Right ventricle myocardium superior (tissue), 1 donor: Measurements from ENCODE around the gene MEAK7. TPM values are rescaled to one million over a fixed set of nuclear protein-coding genes. Genes with fewer than 3 reads are reported as not detected.

ENCODE experiments used
- ATAC-seq: fragments of 200-7000 bp; cut with Tn5 transposase; one replicate; pipeline ENCODE4 v1.9.1; 2020; ENCODE audit warnings: mild to moderate bottlenecking; ENCODE audit not compliant: poor library complexity
- DNase-seq: peaks from one replicate; pipeline ENCODE4 v3.0.0-alpha.2; 2020
- intact Hi-C: fragments of 100-400 bp; cut with DNase I; formaldehyde crosslinking; loops from one replicate; pipeline ENCODE4 v1.11.2; 2022
- long read RNA-seq: library from polyadenylated mRNA; unstranded; transcript quantifications from one replicate; pipeline ENCODE4 v2.0.0, GENCODE V29; 2021
- total RNA-seq: library from RNA; stranded (reverse); fragmentation: NEBNext Ultra II Directional; extraction: Animal tissue kit (Norgen Biotek cat#: 25700); gene quantifications from one replicate; pipeline ENCODE4 v1.2.1, GENCODE V29; 2021
- donor health status: DM: no; HTN: yes; CAD: no; lungs with severe emphysema.

Gene MEAK7, protein sequence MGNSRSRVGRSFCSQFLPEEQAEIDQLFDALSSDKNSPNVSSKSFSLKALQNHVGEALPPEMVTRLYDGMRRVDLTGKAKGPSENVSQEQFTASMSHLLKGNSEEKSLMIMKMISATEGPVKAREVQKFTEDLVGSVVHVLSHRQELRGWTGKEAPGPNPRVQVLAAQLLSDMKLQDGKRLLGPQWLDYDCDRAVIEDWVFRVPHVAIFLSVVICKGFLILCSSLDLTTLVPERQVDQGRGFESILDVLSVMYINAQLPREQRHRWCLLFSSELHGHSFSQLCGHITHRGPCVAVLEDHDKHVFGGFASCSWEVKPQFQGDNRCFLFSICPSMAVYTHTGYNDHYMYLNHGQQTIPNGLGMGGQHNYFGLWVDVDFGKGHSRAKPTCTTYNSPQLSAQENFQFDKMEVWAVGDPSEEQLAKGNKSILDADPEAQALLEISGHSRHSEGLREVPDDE
- 5.0 TPM for total RNA-seq
- long read RNA-seq, full-length matches to known transcripts: 8 of 12 reads
- long read RNA-seq, partial matches to known transcripts: 1 of 12 reads
- long read RNA-seq, other reads (novel, unspliced or antisense): 3 of 12 reads

DNA sequence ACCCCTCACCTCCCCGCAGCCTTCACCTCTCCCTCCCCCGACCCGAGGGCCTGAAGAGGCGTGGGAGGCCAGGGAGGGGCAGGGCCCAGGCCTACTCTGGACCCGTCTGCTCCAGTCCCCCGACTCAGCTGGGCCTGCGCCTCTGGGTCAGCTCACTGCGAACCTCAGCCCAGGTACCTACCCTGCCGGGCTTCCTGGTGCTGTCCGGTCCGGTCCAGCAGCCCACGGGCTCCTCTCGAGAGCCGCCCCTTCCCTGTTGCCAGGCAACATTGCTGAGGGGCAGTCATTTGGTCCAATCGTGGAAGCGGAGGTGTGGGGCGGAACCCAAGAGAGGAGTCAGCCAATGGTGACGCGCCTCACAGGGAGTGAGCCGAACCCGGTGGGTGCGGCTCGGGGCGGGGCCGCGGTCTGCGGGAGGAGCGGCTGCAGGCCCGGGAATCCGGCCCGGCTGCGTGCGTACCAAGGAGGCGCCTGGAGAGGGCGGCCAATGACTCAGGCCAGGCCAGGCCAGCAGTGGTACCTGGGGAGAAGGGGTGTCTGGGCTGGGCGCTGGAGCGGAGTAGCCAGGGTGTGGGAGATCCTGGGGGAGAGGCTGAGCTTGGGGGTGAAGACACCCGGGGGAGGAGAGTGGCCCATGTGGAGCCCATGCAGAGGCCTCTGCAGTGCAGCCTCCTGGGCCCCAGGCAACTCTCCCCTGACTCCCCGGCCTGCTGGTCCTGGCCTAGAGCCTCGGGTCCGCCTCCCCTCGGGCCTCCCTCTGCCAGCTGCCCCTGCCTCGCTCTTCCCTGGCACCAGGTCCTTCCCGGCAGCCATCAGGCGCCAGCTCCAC, at the start of gene MEAK7:
TSS of gene MEAK7 (minus strand) at position 240 of the 829 bp plus-strand sequence. CDS start 6,573 bp downstream, outside the sequence.
- peak; percentile 97 for ATAC-seq
- intact Hi-C loops: no loop called here
- DNase-seq: peak; percentile 99

DNA sequence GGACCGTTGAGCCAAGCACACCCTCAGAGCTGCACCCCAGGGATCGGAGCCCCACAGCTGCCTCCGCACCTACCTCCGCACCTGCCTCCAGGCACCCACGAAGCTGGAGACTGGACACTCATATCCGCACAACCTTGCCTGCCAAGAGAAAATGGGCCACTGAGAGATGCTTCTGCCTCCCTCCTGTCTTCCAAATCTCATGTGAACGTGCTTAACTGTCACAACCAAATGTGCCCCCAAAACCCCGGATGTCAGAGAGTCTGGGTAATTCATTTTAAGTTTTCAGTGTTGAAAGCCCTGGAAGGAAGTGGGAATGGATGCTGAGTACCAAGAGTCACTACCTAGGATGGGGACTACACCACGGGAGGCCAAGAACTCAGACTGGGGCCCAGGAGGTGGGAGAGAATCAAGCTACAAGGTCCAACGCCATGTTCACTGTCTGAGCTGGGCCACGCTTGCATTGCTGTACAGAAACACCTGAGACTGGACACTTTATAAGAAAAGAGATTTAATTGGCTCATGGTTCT, 49.5 kb upstream of the MEAK7 start:
- intact Hi-C loops: no loop called here
- no peak for ATAC-seq
- no peak for DNase-seq

DNA sequence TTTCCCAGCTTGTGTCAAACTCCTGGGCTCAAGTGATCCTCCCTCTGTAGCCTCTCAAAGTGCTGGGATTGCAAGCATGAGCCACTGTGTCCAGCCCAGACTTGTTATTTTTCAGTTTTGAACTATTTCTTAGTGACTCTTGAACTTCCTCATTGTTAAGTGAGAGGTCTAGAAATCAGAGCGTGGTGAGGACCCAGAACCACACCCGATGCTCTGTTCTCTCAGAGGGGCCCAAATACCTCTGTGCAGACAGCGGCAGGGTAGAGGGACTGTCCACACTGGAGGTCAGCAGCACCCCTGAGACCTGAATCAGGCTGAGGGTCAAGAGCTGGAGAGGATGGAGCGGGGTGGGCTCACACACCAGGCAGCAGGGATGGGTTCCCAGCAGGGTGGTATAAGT, 47.7 kb upstream of the MEAK7 start:
- intact Hi-C loops: no loop called here
- DNase-seq (no peak), ATAC-seq (no peak)

DNA sequence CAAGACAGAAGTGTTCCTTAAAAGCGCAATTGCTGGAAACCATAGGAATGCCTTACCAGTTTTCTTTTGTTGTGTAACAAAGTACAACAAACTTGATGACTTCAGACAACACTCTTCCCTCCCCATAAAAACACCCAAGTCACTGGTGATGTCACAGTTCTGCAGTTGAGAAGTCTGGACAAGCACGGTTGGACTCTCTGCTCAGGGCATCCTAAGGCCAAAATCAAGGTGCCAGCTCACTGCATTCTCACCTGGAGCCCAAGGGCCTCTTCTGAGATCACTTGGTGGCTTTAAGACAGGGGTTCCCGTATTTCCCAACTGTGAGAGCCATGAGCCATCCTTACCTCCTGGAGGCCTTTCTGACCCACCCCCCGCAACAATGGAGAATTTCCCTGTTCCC, 45.6 kb upstream of the MEAK7 start:
- DNase-seq (no peak), ATAC-seq (no peak)
- intact Hi-C loops: no loop called here

DNA sequence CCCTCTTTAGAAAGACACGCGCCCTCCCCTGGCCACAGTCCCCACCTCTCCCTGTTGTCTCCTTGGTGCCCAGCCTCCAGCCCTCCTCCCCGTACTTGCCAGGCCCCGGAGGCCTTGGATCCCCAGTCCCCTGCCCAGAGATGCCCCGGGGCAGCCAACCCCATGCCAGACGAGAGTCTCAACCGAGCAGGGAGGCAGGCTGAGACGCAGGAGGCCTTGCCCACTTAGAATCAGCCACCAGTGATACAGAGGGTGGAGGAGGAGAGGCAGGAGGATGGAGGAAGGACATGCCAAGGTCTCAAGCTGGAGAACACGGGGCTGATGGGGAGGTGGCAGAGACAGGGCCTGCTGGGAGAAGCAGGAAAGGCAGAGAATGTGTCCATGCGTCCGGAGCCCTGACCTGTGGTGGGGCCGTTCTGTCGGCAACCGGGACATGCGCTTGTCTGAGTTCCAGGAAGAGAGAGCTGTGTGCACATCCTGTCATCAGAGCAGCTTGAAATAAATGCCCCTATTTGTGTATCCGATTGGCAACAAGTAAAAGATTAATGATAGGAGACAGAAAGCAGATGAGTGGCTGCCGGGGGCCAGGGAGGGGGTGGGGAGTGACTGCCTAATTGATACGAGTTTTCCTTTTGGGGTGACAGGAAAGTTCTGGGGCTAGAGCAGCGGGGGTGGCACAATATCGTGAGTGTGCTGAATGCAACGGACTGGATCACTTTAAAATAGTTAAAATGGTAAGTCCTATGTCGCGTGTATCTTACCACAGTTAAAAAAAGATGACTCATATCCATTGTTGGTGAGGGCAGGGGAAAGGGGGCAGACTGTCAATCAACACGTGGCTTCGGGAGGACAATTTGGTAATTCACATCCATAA, 44.7 kb upstream of the MEAK7 start:
- intact Hi-C loops: no loop called here
- no peak for DNase-seq
- ATAC-seq: no peak

DNA sequence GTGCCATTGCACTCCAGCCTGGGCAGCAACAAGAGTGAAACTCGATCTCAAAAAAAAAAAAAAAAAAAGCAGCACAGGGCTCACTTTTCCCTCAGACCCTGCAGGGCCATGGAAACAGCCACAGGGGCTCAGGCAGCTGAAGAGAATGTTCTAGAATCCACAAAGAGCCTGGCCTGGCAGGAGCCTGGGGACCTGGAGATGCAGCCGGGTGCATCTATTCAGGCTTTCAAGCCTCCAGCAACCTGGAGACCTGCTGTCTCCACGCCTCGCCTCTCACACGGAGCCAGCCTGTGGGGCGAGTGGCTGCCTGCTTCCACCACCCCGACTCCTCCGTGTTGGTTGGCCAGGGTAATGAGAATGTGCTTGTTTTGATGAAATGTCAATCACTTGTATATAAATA, 44.0 kb upstream of the MEAK7 start:
- DNase-seq (no peak), ATAC-seq (no peak)
- intact Hi-C loops: no loop called here

DNA sequence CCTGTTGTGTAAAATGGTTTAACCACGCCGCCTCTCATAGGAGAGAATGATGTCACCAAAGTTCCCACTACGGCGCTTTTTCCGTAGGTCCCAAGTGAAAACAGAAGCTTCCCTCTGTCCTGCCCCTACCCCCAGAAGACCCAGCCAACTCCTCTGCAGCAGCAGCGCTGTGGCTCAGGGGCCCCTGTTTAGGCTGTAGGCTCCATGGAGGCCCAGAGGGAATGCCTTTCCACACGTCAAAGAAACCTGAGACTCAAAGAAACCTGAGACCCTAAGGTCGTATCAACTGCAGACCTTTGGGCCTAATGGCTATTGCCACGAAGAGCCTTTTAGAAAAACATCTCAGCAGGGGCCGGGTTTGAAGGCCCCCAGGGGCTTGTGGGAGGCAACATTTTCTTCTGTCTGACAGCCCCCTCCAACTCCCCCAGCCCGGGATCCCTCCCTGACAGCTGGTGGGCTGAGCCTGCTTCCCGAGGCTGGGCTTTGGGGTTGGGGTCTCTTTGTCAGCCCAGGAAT, 43.1 kb upstream of the MEAK7 start:
- intact Hi-C loops: no loop called here
- no peak for DNase-seq
- ATAC-seq: no peak

DNA sequence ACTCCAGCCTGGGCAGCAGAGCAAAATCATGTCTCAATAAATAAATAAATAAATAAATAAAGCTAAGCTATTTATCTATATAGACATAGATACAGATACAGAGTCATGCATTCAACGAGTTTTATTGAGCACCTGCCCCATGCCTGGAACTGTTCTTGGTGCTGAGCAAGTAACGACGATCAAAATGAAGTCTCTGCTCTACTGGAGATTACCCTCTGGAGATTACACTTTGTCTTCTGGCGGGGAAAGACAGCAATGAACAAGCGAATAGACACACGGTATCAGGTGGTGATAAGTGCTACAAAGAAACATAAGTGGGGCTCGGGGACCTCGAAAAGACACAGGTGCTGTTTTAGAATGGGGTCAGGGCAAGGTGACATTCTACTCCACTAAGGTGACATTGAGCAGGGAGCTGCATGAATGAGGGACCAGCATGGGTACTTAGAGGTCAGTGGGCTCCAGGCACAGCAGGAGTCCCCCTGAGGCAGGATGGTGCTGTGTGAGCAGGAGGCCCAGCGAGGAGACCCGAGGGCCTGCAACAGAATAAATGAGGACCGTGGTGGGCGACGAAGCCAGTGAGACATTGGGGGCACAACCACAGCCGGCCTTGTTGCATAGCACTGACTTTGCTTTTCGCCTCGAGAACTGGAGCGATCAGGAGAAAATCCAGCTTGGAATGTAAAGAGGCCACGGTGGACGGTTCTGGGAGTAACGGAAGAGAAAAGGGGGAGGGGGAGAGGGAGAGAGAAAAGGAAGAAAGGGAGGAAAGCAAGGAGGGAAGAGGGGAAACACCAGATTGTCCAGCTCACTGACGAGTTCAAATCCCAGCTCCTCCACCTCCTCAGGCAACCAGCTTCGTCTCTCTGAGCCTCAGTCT, 42.4 kb upstream of the MEAK7 start:
- no peak for ATAC-seq
- DNase-seq: no peak
- intact Hi-C loops: no loop called here

DNA sequence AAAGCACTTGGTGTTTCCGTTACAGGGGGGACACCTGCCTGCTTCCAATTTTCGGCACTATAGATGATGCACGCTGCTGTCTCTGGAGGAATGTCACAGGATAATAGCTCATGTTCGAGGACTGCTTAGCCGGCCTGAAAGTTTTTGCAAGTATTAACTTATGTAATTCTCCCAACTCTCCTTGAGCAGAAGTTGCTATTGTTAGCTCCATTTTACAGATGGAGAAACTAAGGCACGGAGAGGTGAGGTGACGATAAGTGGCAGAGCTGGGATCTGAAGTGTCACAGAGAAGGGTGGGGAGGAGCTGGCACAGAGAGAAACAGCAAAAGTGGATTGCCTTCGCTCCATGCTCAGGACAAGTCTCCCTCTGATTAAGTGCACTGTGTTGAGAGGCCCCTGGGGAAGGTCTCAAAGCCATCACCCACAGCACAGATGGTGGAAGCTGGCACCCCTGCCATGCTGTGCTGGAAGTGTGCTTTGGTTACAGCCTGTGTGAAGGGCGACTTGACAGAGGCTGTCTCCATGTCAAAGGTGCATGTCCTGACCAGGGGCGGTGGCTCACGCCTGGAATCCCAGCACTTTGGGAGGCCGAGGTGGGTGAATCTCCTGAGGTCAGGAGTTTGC, 40.8 kb upstream of the MEAK7 start:
- ATAC-seq (no peak), DNase-seq (no peak)
- intact Hi-C loops: no loop called here

DNA sequence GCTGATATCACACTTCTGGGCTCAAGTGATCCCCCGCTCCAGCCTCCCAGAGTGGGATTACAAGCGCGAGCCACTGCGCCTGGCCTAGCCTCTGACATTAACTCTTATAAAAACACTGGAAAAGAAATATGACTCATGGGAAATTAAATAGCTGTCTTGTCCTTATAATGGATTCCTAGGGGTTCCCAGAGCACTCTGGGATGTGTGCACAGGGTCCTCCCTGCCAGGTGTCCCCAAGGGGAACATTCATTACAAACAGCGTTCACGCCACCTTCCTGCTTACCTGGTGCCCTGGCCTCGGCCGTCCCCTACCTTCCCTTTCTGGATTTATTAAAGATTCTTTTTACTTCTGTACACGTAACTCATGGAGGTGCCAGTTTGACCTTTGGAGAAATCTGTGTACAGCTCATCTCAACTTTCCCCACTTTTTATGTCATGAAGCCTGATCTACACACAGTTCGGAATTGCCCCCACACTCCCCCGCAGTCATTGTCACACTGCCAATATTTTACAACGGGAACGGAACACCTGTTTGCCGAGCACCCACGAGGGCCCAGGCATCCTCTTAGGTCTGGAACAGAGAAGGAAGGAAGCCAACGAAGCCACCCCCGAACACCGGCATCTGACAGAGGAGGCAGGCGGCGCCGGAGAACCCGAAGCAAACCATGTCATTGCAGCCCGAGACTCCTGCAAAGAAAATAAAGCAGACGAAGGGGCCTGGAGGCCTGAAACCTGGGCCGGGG, 39.7 kb upstream of the MEAK7 start:
- intact Hi-C loops: no loop called here
- ATAC-seq (no peak), DNase-seq (no peak)

DNA sequence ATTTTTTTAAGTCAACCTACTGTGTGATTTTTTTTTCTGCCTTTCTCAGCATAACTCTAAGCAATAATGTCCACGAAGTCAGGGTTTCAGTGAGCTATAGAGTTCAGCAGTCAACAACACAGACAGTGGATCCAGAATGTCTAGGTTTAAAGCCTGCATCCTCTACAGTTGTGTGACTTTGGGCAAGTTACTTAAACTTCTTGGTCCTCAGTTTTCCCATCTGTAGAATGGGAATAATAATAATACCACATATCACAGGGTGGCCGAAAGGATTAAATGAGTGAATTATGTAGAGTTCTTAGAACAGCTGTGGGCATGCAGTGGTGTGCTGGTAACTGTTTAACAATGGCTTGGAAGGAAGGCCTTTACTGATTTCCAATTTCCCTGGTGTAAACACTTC, 38.8 kb upstream of the MEAK7 start:
- DNase-seq: no peak
- ATAC-seq: no peak
- intact Hi-C loops: no loop called here

DNA sequence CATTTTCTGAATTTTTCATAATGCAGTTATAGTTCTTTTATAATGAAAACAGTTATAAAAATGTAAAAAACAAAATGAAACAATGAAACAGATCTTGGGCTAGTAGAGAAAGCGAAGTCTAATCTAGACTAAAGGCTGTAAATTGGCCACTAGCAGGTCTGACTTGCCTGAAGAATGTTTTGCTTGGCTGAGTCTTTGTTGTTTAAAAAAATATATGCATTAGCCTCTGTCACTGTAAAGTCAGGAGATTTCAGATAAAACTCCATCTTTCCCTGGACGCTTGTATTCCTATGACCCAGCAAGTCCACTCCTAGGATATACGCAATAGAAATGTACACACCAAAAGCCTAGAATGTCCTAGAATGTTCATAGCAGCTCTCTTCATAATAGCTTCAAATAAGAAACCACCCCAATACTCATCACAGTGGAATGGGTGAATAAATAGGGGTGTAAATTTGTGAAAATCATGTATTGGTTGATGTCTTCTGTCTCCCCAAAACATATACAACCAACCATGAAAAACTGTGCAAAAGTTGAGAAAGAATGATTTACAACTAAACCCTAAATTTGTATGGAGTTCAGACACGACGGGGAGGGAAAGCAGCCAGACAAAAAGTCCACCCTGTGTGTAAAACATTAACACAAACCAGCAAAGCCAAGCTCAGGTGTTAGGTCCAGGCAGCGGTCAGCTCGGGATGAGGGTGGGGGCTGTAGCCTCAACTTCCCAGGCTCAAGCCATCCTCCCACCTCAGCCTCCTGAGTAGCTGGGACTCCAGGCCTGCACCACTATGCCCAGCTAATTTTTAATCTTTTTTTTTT, 37.7 kb upstream of the MEAK7 start:
- ATAC-seq: no peak

DNA sequence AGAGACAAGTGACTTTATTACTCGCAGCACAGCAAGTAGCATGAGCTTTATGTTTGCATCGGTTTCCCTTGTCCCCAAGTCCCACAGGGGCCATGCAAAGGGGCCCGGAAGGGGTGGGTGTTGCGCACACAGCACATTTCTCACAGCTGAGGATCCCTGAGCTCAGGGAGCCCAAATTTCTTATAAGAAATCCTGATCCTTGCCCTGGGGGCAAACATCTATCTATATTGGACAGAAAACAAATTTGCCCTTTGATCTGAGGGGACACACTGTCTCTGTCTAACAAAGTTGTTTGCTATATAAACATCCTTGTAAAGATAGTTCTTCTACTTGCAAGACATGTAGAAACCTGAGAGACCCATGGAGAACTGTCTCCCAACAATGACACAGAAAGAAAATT, 35.7 kb upstream of the MEAK7 start:
- ATAC-seq: no peak
- no peak for DNase-seq
- intact Hi-C loops: no loop called here

More for the DNA sequence above, 37.7 kb upstream of the MEAK7 start:
- DNase-seq: no peak
- intact Hi-C loops: no loop called here

DNA sequence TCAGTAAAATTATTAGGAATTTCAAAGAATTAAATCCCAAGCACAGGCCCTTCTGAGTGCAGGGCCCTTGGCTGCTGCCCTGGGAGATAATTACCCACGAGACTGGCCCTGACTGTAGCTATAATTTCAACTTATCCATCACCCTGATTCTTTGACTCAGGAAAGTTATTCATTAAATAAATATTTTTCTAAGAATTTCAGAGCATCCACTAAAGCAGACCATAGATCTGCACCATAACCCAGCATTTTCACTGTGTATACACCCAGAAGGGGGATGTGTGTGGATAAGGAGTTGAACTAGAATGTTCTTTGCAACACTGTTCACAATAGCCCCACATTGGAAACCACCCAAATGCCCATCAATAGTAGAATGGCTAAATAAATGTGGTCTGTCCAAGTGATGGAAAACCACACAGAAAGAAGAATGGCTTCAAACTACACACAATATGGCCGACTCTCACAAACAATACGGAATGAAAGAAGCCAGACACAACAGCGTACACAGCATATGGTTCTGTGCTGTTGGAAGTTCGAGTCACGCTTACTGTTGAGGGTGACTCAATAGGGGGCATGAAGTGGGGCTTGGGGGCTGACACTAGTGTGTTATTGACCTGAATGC, 33.9 kb upstream of the MEAK7 start:
- no peak for DNase-seq
- no peak for ATAC-seq
- intact Hi-C loops: no loop called here

DNA sequence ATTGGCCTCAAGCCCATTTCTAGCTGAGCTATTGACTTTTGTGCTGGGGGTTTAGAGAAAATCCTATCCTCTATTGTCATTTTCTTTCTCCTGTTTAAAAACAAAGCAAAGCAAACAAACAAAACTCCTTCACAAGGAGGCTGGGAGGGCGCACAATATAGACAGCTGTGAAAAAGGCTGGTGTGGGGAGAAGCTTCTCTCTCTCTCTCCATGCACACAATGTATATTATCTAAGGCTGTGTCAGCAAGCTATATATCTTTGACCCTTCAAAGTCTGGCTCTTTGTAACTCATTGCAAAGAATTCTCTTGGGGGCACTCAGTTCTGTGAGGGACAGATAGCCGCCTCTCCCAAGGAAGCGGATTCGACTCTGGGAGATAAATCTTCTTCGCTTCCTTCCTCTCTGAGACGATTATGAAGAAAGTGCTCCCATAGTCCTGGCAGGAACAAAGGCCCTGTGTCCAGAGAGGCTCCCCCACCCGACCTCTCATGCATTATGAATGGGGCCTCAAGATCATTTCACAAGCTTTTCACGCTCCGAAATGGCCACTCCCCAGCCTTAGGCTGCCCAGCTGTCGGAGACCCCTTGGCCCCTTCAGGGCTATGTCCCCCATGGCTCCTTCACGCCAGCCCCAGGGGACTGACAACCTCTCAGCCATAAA, 33.2 kb upstream of the MEAK7 start:
- intact Hi-C loops: no loop called here
- no peak for DNase-seq

More for the DNA sequence above, 33.2 kb upstream of the MEAK7 start:
- no peak for ATAC-seq
